ENCODE results near the gene JAZF1. TPM values are rescaled to one million over a fixed set of nuclear protein-coding genes. Genes with fewer than 3 reads are reported as not detected.

JAZF1 gene
- total RNA-seq, 1 experiment from 2014 or later = 9.1 TPM

DNA sequence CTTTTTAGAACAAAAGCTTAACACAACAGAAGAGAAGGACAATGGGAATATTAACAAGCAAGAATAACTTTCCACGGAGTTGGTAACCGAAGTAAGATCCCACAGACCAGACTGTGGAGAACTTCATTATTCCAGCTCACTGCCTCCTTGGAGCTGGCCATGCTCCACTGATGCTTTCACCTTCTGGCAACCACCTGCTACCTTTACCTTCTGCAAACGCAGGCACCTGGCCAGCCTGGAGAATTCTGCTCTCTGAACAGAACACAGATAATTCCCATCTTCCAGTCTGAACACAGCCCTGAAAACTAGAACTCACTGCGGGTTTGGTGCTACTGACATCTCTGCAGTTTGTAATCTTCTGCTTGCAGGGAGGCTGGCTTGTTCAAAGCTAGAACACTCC lies 66.5 kb downstream of the JAZF1 start:
- H3K14ac ChIP-seq (ENCODE audit: insufficient read depth, low read length) = no peak overlapping the region
- H3K23me2 ChIP-seq (ENCODE audit: insufficient read length, low read depth, low read length, poor library complexity, severe bottlenecking) = no peaks in the 10 kb centered on the region
- H4K8ac ChIP-seq (replicated peaks; ENCODE audit: insufficient read length, low read depth, low read length) = no peak overlapping the region
- H3K4me2 ChIP-seq (ENCODE audit: insufficient read depth, insufficient read length, low read length) = no peak overlapping the region
- no peak for DNase-seq
- TF ChIP-seq, protein P1, sequence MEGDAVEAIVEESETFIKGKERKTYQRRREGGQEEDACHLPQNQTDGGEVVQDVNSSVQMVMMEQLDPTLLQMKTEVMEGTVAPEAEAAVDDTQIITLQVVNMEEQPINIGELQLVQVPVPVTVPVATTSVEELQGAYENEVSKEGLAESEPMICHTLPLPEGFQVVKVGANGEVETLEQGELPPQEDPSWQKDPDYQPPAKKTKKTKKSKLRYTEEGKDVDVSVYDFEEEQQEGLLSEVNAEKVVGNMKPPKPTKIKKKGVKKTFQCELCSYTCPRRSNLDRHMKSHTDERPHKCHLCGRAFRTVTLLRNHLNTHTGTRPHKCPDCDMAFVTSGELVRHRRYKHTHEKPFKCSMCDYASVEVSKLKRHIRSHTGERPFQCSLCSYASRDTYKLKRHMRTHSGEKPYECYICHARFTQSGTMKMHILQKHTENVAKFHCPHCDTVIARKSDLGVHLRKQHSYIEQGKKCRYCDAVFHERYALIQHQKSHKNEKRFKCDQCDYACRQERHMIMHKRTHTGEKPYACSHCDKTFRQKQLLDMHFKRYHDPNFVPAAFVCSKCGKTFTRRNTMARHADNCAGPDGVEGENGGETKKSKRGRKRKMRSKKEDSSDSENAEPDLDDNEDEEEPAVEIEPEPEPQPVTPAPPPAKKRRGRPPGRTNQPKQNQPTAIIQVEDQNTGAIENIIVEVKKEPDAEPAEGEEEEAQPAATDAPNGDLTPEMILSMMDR (conservative IDR thresholded peaks at IDR 0.05) = no peak
- H3T11ph ChIP-seq (ENCODE audit: low read length) = no peak overlapping the region
- no peak overlapping the region for H3K23ac ChIP-seq (ENCODE audit: insufficient read length, low read depth, low read length)
- no peak overlapping the region for H3K27ac ChIP-seq (ENCODE audit: insufficient read length, low read depth, low read length)
- H3K4me1 ChIP-seq (ENCODE audit: insufficient read depth, low read length) = no peaks in the 10 kb centered on the region
- H3K27me3 Mint-ChIP-seq (ENCODE audit: low read depth) = no peaks in the 10 kb centered on the region; the same call in 1 of the 2 replicates
- WGBS (ENCODE audit: extremely low coverage, insufficient read length, low lambda C conversion rate) = no CpG with 5 or more reads among the region's 4 CpGs
- H3K9ac ChIP-seq (ENCODE audit: extremely low read depth, insufficient read length, low read length) = no peak overlapping the region
- H3K4ac ChIP-seq (ENCODE audit: low read depth, low read length) = no peak overlapping the region
- H3K9me3 ChIP-seq (ENCODE audit: control insufficient read depth, low read depth, low read length) = no peaks in the 10 kb centered on the region
- no peaks in the 10 kb centered on the region for H3K4me1 Mint-ChIP-seq
- H3K79me2 ChIP-seq (ENCODE audit: insufficient read depth, low read length) = 0 out of 2 replicates have a peak, but pooled peaks cover 2% of the 10 kb centered on the region
- H4K5ac ChIP-seq (ENCODE audit: insufficient read length, low read depth, low read length) = no peak overlapping the region
- no peak overlapping the region for H2BK12ac ChIP-seq (ENCODE audit: insufficient read length, low read depth, low read length)
- no peaks in the 10 kb centered on the region; a peak in 3 of 7 replicates for H3K36me3 Mint-ChIP-seq (ENCODE audit: insufficient read depth in 1 of 3, low read depth in 3 of 3)
- no peak overlapping the region for H2AK5ac ChIP-seq (ENCODE audit: insufficient read length, low read length)
- no peak overlapping the region for H2BK20ac ChIP-seq (ENCODE audit: low read depth, low read length, poor library complexity, severe bottlenecking)
- H3K18ac ChIP-seq (ENCODE audit: insufficient read length, low read depth, low read length) = no peak overlapping the region
- H2BK120ac ChIP-seq (ENCODE audit: low read depth, low read length, poor library complexity, severe bottlenecking) = no peak overlapping the region
- no peak overlapping the region for H2BK5ac ChIP-seq (ENCODE audit: insufficient read length, low read length)
- H3K79me1 ChIP-seq (ENCODE audit: insufficient read depth, low read depth, low read length, poor library complexity, severe bottlenecking) = no peaks in the 10 kb centered on the region
- no peaks in the 10 kb centered on the region for H3K27me3 ChIP-seq (ENCODE audit: insufficient read depth, low read length)
- no peak overlapping the region for H2BK15ac ChIP-seq (ENCODE audit: low read depth, low read length)
- H3K27ac Mint-ChIP-seq = no peak overlapping the region
- H3K56ac ChIP-seq (ENCODE audit: insufficient read length, low read depth, low read length) = no peak overlapping the region
- no peak overlapping the region for H4K91ac ChIP-seq (ENCODE audit: insufficient read length, low read depth, low read length)
- no peaks in the 10 kb centered on the region for H4K20me1 ChIP-seq (ENCODE audit: control insufficient read depth, insufficient read depth, insufficient read length)
- no peaks in the 10 kb centered on the region for H3K9me3 Mint-ChIP-seq
- no peak overlapping the region for H2AFZ ChIP-seq (ENCODE audit: low read length)
- H3K4me3 Mint-ChIP-seq = no peak overlapping the region
